Kasumi-1 (cell line): ENCODE data around the gene CTNNA3.
"Not testable (repeated sequence)": the region's sequence is repeated elsewhere in the genome, so short reads cannot be mapped to it uniquely, and the experiment has no call there.

Experiments used
- DNase-seq, 2 experiments: peaks; one replicate each; lab custom pipeline; 2025; lab: John Stamatoyannopoulos, UW

CTNNA3 gene

GRCh38 chr10:67602268-67602950 is 93.6 kb downstream of the CTNNA3 start:
- DNase-seq, result no peak

GRCh38 chr10:67599597-67599996 is 96.4 kb downstream of the CTNNA3 start:
- no peak for DNase-seq

DNA sequence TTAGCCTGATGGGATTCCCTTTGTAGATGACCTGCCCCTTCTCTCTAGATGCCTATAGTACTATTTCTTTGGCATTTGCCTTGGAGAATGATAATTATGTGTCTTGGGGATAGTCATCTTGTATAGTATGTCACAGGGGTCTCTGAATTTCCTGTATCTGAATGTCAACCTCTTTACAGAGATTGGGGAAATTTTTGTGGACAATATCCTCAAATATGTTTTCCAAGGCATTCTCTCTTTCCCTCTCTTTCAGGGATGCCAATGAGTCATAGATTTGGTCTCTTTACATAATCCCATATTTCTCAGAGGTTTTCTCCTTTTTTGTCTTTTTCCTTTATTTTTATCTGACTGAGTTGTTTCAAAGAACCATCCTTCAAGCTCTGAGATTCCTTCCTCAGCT is 99.4 kb downstream of the CTNNA3 start:
- DNase-seq, result no peak

- DNase-seq, result no peak
These were observed 108.2 kb downstream of the CTNNA3 start for GRCh38 chr10:67587771-67588170.

DNA sequence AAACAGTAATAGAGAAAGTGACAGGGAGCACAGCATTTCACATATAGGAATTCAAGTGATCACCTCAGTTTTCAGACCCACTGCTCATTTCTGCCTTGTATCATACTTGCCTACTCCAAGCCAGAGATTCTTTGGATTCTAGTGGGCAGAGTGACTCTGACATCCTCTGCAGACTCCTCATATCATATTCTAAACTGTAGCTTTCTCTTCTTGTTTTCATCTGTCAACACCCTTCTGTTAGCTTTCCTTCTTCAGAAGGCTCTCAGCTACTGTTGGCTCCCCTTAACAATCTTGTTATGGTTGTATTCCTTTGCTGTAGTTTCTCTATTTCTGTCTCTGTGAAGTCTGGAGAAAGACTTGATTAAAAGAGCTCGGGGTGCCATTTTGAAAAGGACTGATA is 120.5 kb downstream of the CTNNA3 start:
- no peak for DNase-seq

- DNase-seq, result no peak
These were observed 122.5 kb downstream of the CTNNA3 start for GRCh38 chr10:67573484-67573883.

DNA sequence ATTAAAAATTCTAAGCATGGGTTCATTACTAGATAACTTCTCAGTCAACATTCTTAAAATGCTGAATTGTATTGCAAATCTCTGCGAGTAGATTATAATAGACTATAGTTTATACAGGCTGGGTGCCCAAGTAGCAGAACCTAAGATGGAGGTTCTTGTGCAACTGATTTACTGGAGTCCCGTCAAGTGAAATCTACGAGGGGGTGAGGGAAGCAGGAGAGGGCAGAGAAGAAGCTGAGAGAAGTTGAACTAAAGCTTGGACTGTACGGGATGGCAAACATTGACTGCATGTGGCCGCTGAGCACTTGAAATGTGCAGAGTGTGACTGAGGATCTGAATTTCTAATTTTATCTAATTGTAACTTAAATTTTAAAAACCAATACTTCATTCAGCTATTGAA is 124.5 kb downstream of the CTNNA3 start:
- no peak for DNase-seq

GRCh38 chr10:67558311-67558710 is 137.7 kb downstream of the CTNNA3 start:
- DNase-seq, result not testable (repeated sequence)

DNA sequence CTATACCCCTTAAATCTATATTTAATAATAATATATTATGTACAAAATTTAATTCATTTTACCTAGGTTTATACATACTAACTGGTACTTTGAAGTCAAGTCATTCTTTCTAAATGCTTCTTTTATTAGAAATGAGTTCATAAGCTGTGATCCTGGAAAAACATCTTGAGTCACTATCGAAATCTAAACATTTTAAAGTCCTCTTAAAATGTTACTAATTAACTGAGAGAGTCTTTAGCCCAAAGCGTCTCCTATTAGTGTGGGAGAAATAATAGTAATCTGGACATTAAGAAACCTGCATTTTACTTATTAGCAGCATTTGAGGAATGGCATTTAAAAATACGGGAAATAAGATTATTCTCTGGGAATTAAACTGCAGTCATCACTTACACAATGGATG is 142.7 kb downstream of the CTNNA3 start:
- DNase-seq, result no peak

DNA sequence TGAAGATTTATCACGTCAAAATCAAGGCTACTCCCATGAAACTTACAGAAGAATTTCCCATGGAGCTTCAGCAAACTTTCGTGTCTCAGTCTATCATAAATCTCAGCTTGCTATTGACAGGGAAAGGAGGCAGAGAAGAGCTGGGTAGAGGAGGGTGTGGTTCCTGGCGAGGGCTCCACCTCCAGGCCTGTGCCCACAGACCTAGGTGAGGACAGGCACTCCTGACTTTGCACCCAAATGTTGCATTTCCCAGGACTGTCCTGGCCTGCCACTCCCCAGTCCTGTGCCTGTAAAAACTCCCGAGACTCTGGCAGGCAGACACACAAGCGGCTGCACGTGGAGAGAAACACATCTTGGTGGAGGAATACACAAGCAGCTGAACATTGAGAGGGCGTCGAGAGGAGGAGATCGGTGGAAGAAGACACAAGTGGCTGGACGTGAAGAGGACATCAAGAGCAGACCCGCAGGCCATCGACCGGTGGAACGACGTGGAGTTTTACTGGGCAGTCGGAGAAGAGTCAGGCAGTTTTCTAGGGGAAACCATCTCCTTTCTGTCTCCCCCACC is 145.1 kb downstream of the CTNNA3 start:
- DNase-seq, result no peak

DNA sequence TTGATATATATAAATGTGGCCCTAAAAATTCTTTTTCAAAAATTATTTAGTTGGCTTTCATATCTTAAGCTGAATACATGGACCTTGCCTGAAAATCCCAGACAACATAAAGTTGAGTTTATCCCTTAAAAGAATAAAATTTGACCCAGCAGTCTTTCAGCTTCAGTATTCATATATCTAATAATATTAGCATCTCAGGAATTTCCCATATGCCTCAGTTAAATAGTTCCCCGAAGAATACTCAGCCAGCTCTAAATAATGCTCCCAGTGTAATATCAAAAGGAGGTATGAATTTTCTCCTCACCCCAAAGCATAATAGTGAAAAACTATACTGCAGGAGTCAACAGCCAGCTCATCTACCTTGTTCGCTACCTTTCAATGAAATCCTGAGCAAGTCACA is 145.9 kb downstream of the CTNNA3 start:
- no peak for DNase-seq

- no peak for DNase-seq
These were observed 146.6 kb downstream of the CTNNA3 start for GRCh38 chr10:67549390-67549789.

- DNase-seq, result no peak
These were observed 154.6 kb downstream of the CTNNA3 start for GRCh38 chr10:67541411-67541810.

DNA sequence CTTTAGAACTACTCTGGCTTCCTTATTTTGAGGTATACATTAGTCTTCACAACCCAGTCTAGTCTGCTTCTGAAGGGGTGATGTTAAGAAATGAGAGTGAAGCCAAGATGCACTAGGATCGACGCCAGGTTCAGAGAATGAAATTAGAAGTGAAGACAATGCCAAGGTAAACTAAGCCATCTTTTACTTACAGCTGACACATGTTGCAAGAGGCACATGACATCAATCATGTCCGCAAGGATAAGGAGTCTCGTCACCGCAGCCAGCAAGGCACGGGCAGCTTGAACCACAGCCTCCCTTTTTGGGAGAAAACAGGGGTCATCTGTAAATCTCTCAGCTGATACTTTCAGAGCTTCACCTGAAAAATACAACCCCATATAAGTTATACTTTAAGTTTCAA is 156.7 kb downstream of the CTNNA3 start:
- no peak for DNase-seq

- DNase-seq, result no peak
These were observed 158.1 kb downstream of the CTNNA3 start for GRCh38 chr10:67537906-67538305.

DNA sequence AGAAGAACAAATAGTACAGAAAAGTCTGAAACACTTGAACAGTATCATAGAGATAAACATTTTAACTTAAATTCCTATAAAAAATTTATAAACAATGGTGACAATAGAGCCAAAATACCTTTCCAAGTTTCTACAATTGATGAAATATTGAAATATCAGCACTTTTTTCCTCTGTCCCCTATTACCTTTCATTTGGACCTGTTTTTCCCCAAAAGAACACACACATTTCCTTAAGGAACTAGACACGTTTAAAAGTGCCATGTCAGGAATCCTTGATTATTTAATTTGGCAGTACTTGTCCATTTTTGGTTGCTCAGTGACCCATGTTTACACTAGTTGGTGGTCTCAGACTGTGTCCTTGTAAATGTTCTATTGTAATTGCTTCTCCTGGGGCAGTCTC is 162.6 kb downstream of the CTNNA3 start:
- DNase-seq, result no peak

- not testable (repeated sequence) for DNase-seq
These were observed 165.0 kb downstream of the CTNNA3 start for GRCh38 chr10:67530990-67531389.

DNA sequence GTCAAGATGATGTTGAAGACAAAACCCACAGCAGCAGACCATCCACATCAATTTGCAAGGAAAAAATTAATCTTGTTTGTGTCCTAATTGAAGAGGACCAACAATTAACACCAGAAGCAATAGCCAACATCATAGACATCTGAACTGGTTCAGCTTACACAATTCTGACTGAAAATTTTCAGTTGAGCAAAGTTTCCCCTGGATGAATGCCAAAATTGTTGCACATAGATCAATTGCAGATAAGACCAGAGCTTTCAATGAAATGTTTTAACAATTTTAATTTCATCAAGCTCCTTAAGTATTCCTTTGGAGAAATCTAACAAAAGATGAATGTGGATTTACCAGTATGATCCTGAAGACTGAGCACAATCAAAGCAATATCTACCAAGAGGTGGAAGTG is 168.6 kb downstream of the CTNNA3 start:
- DNase-seq, result no peak

GRCh38 chr10:67521546-67521945 is 174.4 kb downstream of the CTNNA3 start:
- no peak for DNase-seq

DNA sequence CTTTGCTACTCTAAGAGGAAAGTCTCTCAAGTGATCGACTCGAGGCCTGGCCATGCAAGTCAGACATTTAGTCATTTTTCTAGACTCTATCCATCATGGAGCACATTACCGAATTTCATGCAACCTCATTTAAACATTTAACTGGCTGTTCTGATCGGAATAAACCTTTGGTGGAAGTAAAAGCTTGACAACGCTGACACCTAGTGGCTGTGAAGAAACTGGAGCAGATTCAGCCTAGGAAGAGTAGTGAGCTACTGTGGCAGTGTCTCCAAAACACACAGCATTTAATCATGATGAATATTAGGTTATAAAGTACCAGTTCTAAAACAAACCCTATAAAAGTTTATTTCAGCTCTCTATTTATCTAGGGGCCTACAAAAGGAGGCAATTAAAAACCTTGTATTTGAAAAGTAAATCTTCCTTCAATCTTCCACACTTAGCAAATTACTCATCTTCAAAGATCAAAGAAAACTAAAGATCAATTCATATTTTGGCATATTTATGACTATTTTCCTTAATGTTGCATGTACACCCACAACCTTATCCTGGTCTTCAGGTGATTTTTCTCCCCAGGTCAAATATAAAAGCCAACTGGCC is 175.0 kb downstream of the CTNNA3 start:
- DNase-seq, result peak; percentile 96 to 97

- no peak for DNase-seq
These were observed 176.6 kb downstream of the CTNNA3 start for GRCh38 chr10:67519434-67519833.

- no peak for DNase-seq
These were observed 177.2 kb downstream of the CTNNA3 start for GRCh38 chr10:67518756-67519155.

DNA sequence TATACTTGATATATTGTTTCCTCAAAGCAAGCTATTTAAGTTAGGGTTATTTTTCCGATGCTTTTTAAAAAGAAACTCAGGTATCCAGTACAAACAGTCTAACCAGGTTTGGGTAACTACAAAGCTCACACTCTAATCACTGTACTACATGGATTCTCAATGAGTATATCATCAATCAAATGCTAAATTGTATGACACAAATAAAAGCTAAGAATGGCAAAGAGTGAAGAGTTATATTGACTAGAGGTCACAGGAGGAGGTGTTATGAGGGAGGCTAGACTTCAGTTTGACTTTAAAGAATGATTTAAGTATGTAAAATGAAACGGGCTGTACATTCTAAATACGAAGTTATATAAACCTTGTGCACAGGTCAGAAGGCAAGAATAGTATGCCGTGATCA is 178.0 kb downstream of the CTNNA3 start:
- DNase-seq, result no peak

DNA sequence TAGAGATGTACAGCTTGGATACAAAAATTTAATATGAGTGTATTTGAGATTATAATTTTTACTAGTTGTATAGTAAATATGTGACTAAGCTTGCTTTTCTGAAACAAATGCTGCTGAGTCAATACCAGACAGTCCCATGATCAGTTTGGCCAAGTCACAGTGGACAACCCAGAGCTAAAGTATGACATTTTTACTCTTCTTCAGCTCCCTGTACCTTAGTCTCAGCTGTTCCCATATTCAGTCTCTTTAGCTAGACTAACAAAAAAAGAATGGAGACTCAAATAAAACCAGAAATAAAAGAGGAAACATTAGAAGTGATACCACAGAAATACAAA is 189.3 kb downstream of the CTNNA3 start:
- DNase-seq, result no peak
